HG03342 (cell line): ENCODE data around the gene ADSL.
"Not testable (repeated sequence)": the region's sequence is repeated elsewhere in the genome, so short reads cannot be mapped to it uniquely, and the experiment has no call there.

Experiments
- ATAC-seq: cut with Tn5 transposase; IDR thresholded peaks from one replicate; pipeline ENCODE4 v1.9.1; 2021; ENCODE audit warnings: mild to moderate bottlenecking, moderate library complexity; ENCODE audit not compliant: unreplicated experiment

The ADSL gene

DNA sequence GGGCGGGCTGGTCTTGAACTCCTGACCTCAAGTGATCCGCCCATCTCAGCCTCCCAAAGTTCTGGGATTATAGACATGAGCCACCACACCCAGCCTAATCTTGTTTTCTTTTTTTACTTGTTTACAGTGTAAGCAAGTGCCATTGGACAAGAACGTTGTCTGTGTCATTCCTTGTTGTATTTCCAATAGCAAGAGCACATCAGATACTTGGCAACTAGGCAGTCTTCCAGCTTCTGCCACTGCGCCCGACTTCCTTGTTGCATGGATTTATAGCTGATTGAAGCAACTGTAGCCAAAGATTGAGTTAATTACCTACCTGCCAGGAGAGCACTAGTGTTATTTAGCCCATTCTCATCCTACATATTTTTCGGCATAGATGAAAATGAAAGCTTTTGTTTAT, 21.0 kb downstream of the ADSL start:
- ATAC-seq = no peak

DNA sequence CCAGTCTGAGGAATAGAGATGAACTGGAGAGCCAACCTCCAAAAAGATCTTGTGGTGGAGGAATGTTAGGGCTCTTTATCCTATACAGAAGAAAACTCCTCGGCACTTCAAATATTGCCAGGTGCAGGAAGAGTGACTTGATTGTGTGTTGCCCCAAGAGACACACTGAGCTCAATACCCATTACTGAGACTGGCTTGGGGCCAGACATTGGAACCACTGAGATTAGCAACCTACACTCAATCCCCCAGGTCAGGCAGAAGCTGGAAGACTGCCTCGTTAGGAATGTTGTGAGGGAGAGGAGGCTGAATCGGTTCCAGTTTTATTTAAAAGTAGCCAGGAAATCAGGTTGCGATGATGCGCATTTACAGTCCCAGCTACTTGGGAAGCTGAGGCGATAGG, 21.7 kb downstream of the ADSL start:
- ATAC-seq = no peak

DNA sequence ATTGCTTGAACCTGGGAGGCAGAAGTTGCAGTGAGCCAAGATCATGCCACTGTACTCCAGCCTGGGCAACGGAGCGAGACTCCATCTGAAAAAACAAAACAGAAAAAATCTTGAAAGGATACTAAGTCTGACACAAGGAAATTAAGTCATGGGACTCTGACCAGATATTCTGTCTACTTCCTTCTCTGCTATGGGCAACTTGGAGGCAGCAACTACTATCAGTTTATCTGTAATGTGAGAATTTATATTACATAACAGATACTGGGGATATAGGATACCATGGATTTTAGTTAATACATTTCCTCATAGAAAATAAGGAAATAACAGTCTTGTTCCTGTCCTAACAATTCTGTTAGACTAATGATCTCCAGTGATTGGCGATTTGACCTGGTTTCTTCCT, 22.5 kb downstream of the ADSL start:
- ATAC-seq = no peak

DNA sequence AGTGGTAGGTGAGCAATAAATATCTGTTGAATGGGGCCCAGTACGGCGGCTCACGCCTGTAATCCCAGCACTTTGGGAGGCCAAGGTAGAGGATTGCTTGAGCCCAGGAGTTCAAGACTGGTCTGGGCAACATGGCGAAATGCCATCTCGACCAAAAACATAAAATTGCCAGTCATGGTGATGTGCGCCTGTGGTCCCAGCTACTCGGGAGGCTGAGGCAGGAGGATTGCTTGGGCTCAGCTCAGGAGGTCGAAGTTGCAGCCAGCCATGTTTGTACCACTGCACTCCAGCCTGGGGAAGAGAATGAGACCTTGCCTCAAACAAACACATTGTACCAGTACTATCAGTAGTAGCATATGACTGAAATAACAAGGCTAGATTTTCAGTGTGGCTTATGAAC, 28.3 kb downstream of the ADSL start:
- ATAC-seq = no peak

DNA sequence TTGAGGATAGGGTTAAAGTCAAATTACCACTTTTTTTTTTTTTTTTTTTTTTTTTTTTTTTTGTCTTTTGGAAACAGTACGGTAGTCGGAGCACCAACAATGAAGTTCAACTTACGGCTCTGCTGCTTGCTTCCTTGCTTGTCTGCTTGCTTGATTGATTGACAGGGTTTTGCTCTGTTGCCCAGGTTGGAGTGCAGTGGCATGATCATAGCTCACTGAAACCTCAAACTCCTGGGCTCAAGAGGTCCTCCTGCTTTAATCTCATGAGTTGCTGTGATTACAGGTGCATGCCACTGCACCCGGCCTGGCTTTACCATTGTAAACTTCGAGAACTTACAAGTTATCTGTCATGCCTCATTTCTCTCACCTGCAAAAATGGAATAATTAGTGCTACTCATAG, 29.8 kb downstream of the ADSL start:
- no peak for ATAC-seq

DNA sequence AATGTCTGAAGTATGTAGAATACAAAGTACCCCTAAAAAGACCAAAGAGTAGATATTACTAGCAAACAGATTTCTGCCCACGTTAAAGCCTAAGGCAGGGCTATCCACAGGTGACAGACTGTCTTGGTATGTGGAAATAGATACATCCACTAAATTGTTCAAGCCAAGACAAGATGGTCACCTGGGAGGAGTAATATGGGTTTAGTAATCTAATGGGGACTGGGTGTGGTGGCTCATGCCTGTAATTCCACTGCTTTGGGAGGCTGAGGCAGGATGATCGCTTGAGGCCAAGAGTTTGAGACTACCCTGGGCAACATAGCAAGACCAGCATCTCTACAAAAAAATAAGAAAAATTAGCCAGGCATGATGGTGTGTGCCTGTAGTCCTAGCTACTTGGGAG, 31.6 kb downstream of the ADSL start:
- ATAC-seq = no peak

DNA sequence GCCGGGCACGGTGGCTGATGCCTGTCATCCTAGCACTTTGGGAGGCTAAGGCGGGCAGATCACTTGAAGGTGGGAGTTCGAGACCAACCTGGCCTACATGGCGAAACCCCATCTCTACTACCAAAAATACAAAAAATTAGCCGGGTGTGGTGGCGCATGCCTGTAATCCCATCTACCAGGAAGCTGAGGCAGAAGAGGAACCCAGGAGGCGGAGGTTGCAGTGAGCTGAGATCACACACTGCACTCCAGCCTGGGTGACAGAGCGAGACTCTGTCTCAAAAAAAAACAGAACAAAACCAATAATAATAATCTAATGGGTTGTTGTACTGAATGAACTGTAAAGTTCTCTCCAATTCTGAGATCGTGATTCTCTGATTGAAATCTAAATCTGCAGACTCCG, 32.1 kb downstream of the ADSL start:
- ATAC-seq = not testable (repeated sequence)

DNA sequence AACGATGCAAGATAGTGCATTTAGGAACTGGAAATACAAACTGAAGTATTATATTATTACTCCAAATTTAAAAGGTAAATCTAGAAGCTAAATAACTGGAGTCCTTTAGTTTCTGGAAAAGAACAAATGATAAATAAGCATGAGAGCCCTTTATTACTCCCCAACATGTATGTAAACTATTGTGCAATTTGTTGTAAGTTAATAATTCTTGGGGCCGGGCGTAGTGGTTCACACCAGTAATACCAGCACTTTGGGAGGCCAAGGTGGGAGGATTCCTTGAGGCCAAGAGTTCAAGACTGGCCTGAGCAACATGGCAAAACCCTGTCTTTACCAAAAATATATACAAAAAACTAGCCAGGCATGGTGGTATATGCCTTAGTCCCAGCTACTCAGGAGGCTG, 35.2 kb downstream of the ADSL start:
- no peak for ATAC-seq

DNA sequence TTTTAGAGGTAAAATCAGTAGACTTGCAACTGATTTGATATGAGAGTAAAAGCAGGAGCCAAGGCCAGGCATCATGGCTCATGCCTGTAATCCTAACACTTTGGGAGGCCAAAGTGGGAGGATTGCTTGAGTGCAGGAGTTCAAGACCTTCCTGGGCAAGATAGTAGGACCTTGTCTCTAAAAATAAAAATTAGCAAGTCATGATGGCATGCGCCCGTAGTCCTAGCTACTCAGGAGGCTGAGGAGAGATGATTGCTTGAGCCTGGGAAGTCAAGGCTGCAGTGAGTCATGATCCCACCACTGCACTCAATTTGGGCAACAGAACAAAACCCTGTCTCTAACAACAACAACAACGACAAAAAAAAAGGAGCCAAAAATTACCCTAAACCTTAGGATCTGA, 37.6 kb downstream of the ADSL start:
- ATAC-seq = no peak

DNA sequence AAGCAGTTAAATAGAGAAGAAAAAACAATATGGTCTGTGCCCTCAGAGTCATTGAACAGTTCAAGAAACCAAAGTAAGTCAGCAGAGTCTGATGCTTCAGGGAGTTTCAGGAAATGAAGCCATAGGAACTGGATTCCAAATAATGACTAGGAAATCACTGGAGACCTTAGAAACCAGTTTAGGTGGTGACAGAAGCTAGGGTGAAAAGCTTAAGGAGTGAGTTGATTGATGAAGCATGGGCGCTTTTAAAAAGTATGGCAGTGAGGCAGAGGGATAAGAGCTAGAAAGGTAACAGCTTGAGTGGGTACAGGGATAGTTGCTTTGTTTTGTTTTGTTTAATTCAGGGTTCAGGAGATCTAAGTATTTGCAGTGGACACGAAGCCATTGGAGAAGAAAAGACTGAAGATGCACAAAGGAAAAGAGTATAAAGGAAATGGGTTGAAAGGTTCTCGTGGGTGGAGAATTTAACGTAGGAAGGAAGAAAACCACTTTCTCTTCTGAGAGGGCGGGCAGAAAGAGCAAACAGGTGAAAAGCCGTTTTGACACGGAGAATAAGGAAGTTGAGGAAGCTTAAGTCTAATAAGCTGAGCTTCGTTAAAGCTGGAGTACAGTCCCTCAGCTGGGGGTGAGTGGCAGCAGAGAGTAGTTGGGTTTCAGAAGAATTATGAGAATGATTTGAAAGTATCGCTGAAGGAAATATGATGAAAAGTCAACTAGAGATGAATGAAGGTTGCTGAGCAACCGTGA, 38.9 kb downstream of the ADSL start:
- no peak for ATAC-seq

DNA sequence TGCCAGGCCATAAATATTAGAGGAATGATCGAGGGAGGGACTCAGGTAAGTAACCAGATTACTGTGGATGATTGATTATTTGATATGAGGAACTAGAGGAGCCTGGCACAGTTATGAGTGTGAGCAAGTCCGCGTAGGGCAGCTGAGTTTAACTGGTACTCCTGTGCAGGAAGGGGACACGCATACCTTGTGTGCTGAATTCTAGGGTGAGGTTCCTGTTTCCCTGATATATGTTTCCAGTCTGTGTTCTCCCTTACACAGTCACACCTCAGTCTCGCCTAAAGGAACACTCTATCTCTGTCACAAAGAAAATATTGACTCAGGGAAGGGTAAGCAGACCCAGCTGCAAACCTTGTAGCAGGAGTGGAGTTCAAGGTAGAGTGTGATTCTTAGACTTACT, 41.4 kb downstream of the ADSL start:
- ATAC-seq = no peak

DNA sequence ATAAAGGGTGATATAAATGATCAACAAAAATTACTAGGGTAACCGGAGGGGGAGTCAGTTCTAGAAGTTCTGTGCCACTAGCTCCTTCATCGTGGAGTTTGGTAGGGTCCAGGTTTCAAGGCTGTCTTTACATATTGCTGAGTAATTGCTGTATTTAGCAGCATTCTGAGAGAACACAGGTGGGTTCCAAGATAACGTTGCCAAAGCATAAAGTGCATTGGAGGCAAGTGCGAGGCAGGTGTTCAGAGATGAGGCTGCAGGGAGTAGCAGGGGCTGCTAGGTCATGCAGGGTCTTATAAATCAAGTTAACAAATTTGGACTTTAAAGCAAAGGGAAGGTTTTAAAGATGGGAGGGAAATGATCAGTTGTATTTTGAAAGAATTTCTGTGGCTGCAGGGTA, 41.9 kb downstream of the ADSL start:
- no peak for ATAC-seq

DNA sequence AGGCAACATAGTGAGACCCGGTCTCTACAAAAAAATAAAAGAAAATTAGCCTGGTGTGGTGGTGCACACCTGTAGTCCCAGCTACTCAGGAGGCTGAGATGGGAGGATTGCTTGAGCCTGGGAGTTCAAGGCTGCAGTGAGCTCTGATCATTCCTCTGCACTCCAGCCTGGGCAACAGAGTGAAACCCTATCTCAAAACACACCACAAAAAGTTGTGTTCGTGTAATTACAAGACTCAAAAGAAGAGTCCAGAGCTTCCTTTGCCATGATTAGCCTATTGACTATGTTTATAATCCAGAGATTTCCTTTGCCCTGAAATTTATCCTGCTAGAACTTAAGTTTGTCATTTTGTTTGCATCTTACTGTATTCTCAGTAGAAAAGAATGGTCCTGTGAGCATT, 45.1 kb downstream of the ADSL start:
- ATAC-seq = no peak

DNA sequence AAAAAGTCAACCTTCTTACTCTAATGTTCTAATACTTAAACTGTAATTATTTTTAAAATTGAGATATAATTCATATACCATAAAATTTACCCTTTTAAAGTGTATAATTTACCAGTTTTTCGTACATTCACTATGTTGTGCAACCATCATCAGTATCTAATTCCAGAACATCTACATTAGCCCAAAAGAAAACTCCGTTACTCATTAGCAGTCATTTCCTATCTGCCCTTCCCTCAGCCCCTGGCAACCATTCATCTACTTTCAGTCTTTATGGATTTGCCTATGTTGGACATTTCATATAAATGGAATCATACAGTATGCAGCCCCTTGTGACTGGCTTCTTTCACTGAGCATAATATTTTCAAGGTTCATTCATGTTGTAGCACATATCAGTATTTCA, 46.3 kb downstream of the ADSL start:
- ATAC-seq = no peak

DNA sequence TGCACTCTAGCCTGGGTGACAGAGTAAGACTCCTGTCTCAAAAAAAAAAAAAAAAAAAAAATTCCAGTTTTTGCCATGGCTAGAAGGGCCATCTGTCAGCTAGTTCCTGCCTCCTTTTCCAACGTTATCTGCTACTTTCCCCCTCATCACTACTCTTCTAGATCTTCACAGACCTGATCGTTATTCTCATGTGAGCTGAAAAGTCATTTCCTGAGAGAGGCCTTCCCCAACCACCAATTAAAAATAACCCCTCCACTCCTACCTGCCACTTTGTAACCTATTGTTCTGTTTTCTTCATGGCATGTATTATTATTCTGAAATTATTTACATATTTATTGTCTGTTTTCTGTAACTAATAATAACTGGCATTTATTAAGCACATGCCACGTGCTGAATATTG, 48.3 kb downstream of the ADSL start:
- ATAC-seq = no peak

DNA sequence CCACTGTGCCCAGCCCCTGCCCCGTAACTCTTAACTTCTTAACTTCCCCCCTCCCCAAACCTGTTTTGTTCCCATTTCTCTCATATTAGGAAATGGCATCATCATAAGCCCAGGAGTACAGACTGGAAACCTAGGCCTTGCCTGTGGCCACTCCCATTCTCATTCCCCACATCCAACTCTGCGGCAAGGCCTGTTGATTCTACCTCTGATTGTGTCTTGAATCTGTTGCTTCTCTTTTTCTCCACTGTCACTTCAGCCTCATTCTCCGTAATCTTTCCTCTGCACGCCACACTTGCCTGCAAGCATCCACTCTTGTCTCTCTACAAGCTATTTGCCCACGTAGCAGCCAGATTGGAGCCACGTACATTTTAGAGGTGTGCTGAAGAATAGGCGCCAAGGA, 49.3 kb downstream of the ADSL start:
- ATAC-seq = no peak

DNA sequence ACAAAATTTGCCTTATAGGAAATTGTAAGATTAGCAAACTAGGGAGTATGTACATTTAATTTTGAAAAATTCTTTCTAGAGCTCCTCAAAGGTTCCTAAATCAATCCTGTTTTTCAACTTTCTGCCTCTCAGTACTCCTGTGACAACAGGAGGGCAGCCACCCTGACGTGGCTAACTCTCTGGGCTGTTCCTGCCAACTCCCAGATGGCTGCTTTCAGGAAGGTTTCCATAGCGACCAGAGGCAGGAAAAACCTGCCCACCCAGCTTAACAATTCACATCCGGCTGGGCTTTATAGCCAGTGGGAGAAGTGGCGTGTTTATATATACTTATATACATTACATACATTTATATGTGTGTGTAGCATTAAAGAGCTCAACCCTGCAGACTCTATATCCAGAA, 50.6 kb downstream of the ADSL start:
- no peak for ATAC-seq

DNA sequence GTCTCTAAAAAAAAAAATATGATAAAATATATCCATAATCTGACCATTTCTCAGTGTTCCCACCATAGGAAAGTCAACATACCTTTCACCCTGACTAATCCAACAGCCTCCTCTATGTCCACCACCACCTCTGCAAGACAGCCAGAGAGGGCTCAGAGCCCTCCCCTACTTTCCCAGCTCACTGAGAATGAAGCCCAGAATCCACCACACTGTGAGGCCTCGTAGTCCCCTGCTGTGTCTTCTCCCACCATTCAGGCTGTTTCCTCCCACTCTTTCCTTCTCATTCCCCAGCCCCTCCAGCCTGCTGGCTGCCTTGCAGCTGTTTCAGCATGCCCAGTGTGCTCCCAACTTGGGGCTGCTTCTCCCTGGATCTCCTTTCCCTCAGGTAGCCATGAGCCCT, 51.1 kb downstream of the ADSL start:
- no peak for ATAC-seq

DNA sequence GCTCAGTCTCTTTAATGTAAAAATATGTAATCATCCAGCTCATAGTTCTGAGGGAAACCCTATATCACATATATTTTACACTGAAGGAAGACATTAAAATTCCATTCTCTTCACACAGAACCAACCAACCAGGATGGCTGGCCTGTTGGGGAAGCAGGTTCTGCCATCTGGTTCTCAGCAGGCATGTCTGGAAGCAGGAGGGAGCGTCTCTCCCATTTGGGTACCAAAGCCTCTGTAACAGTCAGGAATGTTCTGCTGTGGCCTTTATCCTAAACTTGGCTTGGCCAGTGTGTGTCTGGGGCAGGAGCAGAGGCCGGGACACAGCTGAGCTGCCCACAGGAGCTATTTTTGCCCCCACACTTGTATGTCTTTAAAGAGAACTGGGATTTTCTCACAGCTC, 53.3 kb downstream of the ADSL start:
- ATAC-seq = no peak

DNA sequence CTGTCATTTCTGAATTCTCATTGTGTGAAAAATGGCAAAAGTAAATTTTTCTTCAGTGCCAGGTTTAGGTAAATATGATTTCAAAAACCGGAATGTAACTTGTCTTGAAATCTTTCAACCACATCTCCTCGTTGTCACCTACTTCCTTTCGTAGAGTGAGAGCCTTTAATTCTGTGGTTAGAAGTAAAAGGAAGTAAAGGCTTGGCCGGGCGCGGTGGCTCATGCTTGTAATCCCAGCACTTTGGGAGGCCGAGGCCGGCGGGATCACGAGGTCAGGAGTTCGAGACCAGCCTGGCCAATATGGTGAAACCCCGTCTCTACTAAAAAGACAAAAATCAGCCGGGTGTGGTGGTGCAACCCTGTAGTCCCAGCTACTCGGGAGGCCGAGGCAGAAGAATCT, 53.9 kb downstream of the ADSL start:
- no peak for ATAC-seq

DNA sequence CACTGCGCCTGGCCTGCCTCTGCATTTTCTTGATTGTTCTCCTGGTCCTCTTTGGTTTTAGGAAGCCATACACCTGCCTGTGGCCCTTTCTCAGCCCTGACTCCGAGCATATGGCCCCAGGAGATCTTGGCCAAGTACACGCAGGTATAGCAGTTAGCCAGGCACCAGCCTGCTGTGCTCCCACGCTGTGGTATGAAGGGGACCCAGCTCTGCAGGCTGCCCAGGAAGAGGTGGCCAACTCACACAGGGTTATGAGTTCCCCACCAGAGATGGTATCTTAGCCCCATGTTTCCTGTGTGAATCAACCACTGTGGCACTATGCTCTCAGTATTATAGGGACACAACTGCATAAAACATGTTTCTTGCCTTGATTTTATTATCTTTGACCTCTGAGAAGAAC, 55.2 kb downstream of the ADSL start:
- ATAC-seq = no peak

DNA sequence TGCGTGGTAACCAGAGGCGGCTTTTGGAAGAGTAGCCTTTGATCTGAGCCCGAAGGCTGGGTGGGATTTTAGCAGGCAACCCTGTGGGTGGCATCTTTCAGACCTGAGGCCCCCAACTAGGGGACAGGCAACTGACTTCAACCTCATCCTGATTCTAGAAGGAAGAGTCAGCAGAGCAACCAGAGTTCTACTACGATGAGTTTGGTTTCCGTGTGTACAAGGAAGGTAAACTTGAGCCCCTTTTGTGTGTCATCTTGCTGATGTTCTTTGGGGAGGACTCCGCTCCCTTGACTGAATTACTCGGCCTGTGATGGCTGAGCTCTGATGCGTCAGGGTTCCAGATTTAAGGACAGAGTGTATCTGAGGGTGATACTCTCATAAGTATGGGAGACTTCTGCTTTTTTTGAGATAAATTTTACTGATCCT, 55.7 kb downstream of the ADSL start:
- no peak for ATAC-seq

DNA sequence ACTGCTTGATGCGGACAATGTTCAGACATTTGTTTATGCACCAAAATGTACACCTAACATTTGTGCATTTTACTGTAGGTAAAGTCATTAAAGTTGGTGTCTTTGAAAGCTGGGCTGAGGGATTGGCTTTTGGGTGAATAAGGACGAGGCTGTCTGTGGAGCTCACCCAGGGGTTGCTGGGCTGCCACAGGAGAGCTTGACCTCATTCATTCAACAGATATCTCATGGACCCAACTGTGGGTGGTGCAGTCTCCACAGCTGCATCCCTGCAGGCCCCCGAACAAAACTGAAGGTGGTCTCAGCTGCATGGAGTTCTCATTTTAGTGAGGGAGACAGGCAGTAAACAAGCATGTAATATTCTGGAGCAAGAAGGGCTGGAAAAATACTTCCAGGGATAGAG, 56.8 kb downstream of the ADSL start:
- ATAC-seq = no peak
